ENCODE data around the gene ERO1B.

ERO1B gene

GRCh38 chr1:236301080-236301957 is 19.6 kb upstream of the ERO1B start:
- no peak for DNase-seq (ENCODE audit: low spot score)

GRCh38 chr1:236297161-236297560 is 15.4 kb upstream of the ERO1B start:
- no peak for DNase-seq (ENCODE audit: low spot score)

- DNase-seq (ENCODE audit: low spot score) = no peak
Measured at GRCh38 chr1:236292425-236292824, 10.7 kb upstream of the ERO1B start.

- DNase-seq (ENCODE audit: low spot score) = no peak
Measured at GRCh38 chr1:236289492-236290131, 7.9 kb upstream of the ERO1B start.

GRCh38 chr1:236288620-236288976 is 6.8 kb upstream of the ERO1B start:
- DNase-seq (ENCODE audit: low spot score) = no peak

GRCh38 chr1:236287757-236288619 is 6.2 kb upstream of the ERO1B start:
- DNase-seq (ENCODE audit: low spot score) = no peak

GRCh38 chr1:236287356-236287755 is 5.6 kb upstream of the ERO1B start:
- DNase-seq (ENCODE audit: low spot score) = no peak

- DNase-seq (ENCODE audit: low spot score) = peak; percentile 16
Measured at GRCh38 chr1:236284291-236284721, 2.5 kb upstream of the ERO1B start.

GRCh38 chr1:236282719-236283118 is 961 bp upstream of the ERO1B start:
- no peak for DNase-seq (ENCODE audit: low spot score)

GRCh38 chr1:236282425-236282716 is 613 bp upstream of the ERO1B start:
- no peak for DNase-seq (ENCODE audit: low spot score)

- DNase-seq (ENCODE audit: low spot score) = peak; percentile 33
Measured at GRCh38 chr1:236281198-236281653, 532 bp downstream of the ERO1B start.

GRCh38 chr1:236280438-236281197 is 1.1 kb downstream of the ERO1B start:
- DNase-seq (ENCODE audit: low spot score) = no peak

GRCh38 chr1:236275586-236275985 is 6.2 kb downstream of the ERO1B start:
- no peak for DNase-seq (ENCODE audit: low spot score)

GRCh38 chr1:236275061-236275460 is 6.7 kb downstream of the ERO1B start:
- DNase-seq (ENCODE audit: low spot score) = no peak

- no peak for DNase-seq (ENCODE audit: low spot score)
Measured at GRCh38 chr1:236273358-236273757, 8.4 kb downstream of the ERO1B start.

- DNase-seq (ENCODE audit: low spot score) = no peak
Measured at GRCh38 chr1:236269439-236269838, 12.3 kb downstream of the ERO1B start.

- no peak for DNase-seq (ENCODE audit: low spot score)
Measured at GRCh38 chr1:236261898-236262297, 19.9 kb downstream of the ERO1B start.

- DNase-seq (ENCODE audit: low spot score) = no peak
Measured at GRCh38 chr1:236261033-236261432, 20.7 kb downstream of the ERO1B start.

- DNase-seq (ENCODE audit: low spot score) = no peak
Measured at GRCh38 chr1:236259043-236259442, 22.7 kb downstream of the ERO1B start.

- DNase-seq (ENCODE audit: low spot score) = no peak
Measured at GRCh38 chr1:236258114-236258622, 23.6 kb downstream of the ERO1B start.

- no peak for DNase-seq (ENCODE audit: low spot score)
Measured at GRCh38 chr1:236257216-236257615, 24.5 kb downstream of the ERO1B start.
